Measurements from ENCODE around the gene FLNA. TPM values are rescaled to one million over a fixed set of nuclear protein-coding genes. Genes with fewer than 3 reads are reported as not detected.

Gene FLNA
- total RNA-seq, 3 donors from 2014 or later = 416 to 675 (median 622) TPM

DNA sequence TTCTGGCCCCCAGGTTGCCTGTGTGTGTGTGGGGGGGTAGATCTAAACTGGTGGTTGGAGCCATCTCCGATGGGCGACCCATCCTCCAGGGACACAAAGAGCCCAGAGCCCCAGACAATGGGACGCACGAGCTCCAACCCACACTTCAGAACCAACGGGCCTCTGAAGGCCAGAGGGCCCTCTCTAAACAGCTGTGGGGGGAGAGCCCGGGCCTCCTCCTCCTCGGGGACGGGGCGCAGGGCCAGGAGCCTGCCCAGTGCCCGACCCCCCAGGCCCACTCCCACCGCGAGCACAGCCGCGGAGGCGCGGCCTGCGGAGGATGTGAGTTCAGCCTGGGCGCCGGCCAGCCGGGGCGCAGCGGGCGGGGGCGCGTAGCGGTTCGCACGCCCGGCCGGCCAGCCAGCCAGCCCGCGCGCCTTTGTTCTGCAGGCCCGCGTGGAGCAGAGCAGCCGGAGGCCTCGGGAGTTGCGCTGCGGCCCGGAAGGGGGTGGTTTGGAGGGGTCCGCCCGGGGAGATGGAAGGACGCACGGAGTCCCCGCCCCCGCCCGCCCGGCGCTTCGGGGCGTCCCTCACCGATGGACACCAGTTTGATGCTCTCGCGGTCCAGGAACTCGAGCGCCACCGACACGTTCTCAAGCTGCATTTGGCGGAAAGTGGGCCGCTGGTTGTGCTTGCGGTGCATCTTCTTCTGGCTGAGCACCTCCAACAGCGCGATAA lies 4.0 kb downstream of the FLNA start:
- DNase-seq (ENCODE audit: low spot score in 2 of 2) = no peak
- Histone ChIP-seq H3K27ac (peak overlapping the region; percentile 91 to 97), H3K4me1 (no peaks in the 10 kb centered on the region), H3K36me3 (no peaks in the 10 kb centered on the region), H3K9me3 (no peaks in the 10 kb centered on the region), H3K4me3 (peak overlapping the region; percentile 68 to 79 (median 68)), H3K27me3 (peaks cover 0 to 18% of the 10 kb centered on the region in 2 donors)
- intact Hi-C loops (cut with DNase I; ENCODE audit: low total_unique reads) = no loop called here
- TF ChIP-seq POLR2AphosphoS5 (IDR thresholded peaks at IDR 0.05) (no peak), POLR2A (IDR thresholded peaks at IDR 0.05) (no peak)
- TF ChIP-seq, protein P1, sequence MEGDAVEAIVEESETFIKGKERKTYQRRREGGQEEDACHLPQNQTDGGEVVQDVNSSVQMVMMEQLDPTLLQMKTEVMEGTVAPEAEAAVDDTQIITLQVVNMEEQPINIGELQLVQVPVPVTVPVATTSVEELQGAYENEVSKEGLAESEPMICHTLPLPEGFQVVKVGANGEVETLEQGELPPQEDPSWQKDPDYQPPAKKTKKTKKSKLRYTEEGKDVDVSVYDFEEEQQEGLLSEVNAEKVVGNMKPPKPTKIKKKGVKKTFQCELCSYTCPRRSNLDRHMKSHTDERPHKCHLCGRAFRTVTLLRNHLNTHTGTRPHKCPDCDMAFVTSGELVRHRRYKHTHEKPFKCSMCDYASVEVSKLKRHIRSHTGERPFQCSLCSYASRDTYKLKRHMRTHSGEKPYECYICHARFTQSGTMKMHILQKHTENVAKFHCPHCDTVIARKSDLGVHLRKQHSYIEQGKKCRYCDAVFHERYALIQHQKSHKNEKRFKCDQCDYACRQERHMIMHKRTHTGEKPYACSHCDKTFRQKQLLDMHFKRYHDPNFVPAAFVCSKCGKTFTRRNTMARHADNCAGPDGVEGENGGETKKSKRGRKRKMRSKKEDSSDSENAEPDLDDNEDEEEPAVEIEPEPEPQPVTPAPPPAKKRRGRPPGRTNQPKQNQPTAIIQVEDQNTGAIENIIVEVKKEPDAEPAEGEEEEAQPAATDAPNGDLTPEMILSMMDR (IDR thresholded peaks at IDR 0.05) = no peak

DNA sequence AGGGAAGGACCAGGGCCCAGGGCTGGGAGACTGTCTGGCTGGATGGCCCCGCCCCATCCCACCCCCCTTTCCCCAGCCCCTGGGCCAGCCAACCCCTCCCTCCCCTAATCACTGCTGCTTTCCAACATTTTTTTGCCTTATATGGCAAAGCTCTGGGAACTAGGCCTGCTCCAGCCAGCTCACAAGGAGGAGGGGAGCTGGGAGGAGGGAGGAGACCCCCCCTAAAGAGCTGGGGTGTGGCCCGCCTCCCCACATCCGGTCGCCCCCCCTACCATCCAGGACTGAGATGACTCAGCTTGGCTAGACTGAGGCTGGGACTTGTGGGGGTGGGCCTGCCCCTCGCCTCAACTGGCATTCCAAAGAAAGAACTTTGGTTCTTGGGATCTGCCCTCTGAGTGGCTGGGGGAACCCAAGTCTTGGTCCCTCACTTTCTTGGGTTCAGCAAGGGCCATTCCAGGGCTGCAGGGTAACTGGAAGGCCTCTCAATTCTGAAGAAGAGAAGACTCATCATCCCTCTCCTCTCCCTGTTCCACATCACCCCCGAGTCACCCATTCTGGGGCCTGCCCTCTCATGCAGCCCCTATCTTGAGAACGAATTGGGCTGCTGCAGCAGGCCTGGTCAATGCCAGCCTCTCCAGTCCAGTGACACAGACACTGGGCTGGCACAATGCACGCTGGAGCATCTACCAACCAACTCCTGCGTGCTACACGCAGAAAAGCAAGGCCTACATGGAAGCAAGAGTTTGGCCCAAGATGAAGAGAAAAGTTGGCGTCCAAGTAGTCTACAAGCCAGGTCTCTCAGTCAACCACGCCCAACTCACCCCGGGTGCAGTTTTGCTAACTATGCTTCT lies 4.8 kb downstream of the FLNA start:
- no peaks in the 10 kb centered on the region for H3K36me3 ChIP-seq
- H3K9me3 ChIP-seq = no peaks in the 10 kb centered on the region
- H3K27ac ChIP-seq = peak overlapping the region; percentile 91 to 97
- peak; percentile 61 to 86 for DNase-seq (ENCODE audit: low spot score in 2 of 2)
- intact Hi-C loops (cut with DNase I; ENCODE audit: low total_unique reads) = no loop called here
- peaks cover 0 to 18% of the 10 kb centered on the region in 2 donors for H3K27me3 ChIP-seq
- H3K4me1 ChIP-seq = no peaks in the 10 kb centered on the region
- peak overlapping the region; percentile 68 to 79 (median 68) for H3K4me3 ChIP-seq
- TF ChIP-seq, protein P1 (IDR thresholded peaks at IDR 0.05) = no peak
- TF ChIP-seq POLR2AphosphoS5 (IDR thresholded peaks at IDR 0.05) = peak; percentile 13 to 43 (median 34)

DNA sequence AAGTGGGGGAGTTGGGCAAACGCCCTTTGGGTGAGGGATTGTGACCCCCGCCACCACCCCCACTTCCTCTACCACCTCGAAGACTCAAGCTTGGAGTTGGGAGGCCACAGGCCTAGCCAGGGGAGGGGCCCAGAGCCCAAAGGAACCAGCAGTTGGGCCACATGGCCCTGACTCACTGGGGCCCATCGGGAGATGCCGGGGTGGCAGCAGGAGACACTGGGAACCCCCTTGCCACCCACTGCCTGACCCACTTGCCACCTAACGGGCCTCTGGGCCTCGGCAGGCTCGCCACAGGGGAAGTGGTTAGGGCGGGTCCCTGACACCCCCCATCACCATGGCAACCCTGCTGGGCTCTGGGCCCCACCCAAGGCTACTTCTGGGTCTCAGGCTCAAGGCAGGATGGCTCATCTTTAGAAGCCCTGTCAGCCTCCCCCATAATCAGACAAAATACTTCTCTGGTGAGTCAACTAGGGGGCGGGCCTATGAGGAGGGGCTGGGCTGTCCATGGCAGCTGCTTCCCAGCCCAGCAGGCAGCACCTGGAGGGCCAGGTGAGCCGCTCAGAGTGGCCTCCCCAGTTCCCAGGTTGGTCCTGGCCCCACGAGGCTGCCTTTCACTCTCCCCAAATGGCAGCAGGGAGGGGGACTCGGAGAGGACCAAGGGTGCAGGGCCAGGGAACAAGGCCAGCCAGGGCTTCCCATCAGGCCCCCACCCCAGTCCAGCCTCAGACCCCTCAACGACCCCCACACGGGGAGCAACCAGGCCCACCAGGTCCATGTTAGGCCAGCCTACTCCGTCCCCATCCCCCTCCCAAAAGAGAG lies 5.6 kb downstream of the FLNA start:
- Histone ChIP-seq H3K36me3 (no peaks in the 10 kb centered on the region), H3K9me3 (no peaks in the 10 kb centered on the region), H3K27ac (peak overlapping the region; percentile 91 to 97), H3K27me3 (peaks cover 0 to 18% of the 10 kb centered on the region in 2 donors), H3K4me3 (peak overlapping the region; percentile 68 to 79 (median 68)), H3K4me1 (no peaks in the 10 kb centered on the region)
- DNase-seq (ENCODE audit: low spot score in 2 of 2) = peak in 1 of 2 donors; percentile 78
- peak in 2 of 3 donors; percentile 25 to 41 for TF ChIP-seq POLR2AphosphoS5 (IDR thresholded peaks at IDR 0.05)
- TF ChIP-seq, protein P1 (IDR thresholded peaks at IDR 0.05) = no peak
- TF ChIP-seq POLR2A (IDR thresholded peaks at IDR 0.05) = no peak
- intact Hi-C loops (cut with DNase I; ENCODE audit: low total_unique reads) = no loop called here

DNA sequence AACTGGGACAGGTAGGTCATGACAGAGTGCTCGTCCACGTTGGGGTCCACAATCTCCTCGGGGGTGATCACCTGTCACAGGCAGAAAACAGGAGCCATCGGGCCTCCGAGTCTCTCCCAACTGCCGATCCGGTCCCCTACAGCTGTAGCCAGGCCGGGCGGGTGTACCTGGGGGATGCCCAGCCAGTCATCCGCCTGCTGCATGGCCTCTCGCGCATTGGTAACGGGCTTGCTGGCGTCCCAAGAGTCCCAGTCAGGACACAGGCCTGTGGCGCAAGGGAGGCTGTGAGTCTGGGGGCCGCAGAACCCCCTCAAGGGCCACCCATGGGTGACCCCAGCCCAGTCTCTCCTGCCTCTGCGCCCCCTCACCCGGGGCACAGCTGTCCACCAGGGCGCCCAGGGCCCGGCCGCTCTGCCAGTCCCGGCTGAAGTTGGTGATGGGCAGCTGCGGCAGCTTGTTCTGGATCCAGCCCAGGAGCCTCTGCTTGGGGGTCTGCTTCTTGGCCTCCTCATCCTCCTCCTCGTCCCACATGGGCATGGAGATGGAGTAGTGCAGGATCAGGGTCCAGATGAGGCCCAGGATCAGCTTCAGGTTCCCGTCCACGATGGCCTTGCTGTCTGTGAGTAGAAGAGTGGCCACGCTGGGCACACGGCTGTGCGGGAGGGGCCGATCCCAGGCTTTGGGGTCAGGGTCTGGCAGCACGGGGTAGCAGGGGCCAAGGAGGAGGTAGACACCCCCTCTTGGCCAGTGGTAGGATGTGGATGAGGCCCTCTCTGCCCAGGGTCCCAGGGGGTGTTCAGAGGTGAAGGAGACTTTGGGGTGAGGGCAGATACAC lies 6.7 kb downstream of the FLNA start:
- H3K4me3 ChIP-seq = peak overlapping the region in 2 of 3 donors; percentile 68 to 79
- H3K27ac ChIP-seq = peak overlapping the region; percentile 91 to 97
- TF ChIP-seq, protein P1 (IDR thresholded peaks at IDR 0.05) = no peak
- TF ChIP-seq POLR2AphosphoS5 (IDR thresholded peaks at IDR 0.05) (no peak), POLR2A (IDR thresholded peaks at IDR 0.05) (no peak)
- H3K4me1 ChIP-seq = no peaks in the 10 kb centered on the region
- no peaks in the 10 kb centered on the region for H3K36me3 ChIP-seq
- peaks cover 0 to 8% of the 10 kb centered on the region in 2 donors for H3K27me3 ChIP-seq
- intact Hi-C loops (cut with DNase I; ENCODE audit: low total_unique reads) = no loop called here
- no peak for DNase-seq (ENCODE audit: low spot score in 2 of 2)
- H3K9me3 ChIP-seq = no peaks in the 10 kb centered on the region

All from breast epithelium (tissue), 4 donors.